GM13976 (cell line): ENCODE data around the gene ASH1L.
"Not testable (repeated sequence)": the region's sequence is repeated elsewhere in the genome, so short reads cannot be mapped to it uniquely, and the experiment has no call there.

Experiments used
- DNase-seq: peaks from one replicate; pipeline ENCODE4 v3.0.0; 2012; ENCODE audit warnings: low spot score
- in situ Hi-C: fragments of 300-500 bp; cut with MboI; formaldehyde crosslinking; loops from one replicate; pipeline ENCODE4 v1.12.0; 2022; ENCODE audit warnings: low sequenced_read_pairs, mixed read lengths, inconsistent platforms; ENCODE audit not compliant: unreplicated experiment
- TF ChIP-seq, protein P1 (sequence below): IDR thresholded peaks from 2 replicates; pipeline ENCODE4 v1.5.1; 2012; ENCODE audit warnings: borderline replicate concordance, mild to moderate bottlenecking; ENCODE audit not compliant: insufficient read depth; ENCODE audit errors: extremely low read depth, missing control alignments, control extremely low read depth

The ASH1L gene

DNA sequence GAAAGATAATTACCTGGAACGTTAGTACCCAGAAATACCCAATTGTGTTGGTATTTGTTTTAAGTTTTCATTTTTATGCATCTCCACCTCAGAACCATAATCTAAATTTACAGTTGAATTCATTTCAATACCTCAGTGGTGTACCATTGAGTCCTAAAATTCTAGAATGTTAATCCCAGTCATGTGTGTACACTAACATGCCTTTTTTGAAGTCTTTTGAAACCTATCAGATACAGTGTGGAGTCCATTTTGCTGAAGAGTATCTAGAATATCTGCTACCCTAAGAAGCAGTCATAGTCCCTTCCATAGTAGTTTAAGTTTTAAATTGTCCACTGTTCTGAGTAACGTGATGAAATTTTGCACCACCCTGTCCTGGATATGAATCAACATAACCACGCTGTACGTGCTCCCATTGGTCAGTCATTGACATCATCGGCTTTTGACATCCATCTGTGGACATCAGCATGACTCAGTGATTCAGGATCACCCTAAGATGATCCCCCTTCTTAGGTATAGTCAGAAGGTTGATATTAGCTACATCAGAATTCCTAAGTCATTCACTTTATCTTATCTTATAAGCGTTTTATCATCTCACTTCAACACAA, 7.5 kb upstream of the ASH1L start:
- in situ Hi-C loops = no loop called here
- TF ChIP-seq, protein P1, sequence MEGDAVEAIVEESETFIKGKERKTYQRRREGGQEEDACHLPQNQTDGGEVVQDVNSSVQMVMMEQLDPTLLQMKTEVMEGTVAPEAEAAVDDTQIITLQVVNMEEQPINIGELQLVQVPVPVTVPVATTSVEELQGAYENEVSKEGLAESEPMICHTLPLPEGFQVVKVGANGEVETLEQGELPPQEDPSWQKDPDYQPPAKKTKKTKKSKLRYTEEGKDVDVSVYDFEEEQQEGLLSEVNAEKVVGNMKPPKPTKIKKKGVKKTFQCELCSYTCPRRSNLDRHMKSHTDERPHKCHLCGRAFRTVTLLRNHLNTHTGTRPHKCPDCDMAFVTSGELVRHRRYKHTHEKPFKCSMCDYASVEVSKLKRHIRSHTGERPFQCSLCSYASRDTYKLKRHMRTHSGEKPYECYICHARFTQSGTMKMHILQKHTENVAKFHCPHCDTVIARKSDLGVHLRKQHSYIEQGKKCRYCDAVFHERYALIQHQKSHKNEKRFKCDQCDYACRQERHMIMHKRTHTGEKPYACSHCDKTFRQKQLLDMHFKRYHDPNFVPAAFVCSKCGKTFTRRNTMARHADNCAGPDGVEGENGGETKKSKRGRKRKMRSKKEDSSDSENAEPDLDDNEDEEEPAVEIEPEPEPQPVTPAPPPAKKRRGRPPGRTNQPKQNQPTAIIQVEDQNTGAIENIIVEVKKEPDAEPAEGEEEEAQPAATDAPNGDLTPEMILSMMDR = no peak
- no peak for DNase-seq

GRCh38 chr1:155563377-155564022, 897 bp upstream of the ASH1L start:
- DNase-seq, in situ Hi-C loops: not testable (repeated sequence)

GRCh38 chr1:155561779-155562580, 623 bp downstream of the ASH1L start:
- DNase-seq = peak; percentile 62

DNA sequence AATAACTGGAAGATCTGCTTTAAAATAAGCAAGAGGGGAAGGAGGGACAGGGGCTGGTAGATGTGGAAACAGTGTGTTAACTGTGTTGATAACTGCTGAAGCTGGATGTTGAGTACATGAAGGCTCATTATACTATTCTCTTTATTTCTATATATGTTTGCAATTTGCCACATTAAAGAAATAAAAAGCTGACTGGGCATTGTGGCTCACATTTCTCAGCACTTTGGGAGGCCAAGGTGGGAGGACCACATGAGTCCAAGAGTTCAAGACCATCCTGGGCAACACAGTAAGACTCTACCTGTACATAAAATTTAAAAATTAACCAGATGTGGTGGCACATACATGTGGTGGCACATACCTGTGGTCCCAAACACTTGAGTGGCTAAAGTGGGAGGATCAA, 6.7 kb downstream of the ASH1L start:
- TF ChIP-seq, protein P1 = no peak
- in situ Hi-C loops = no loop called here
- DNase-seq = no peak

More at GRCh38 chr1:155561779-155562580, 623 bp downstream of the ASH1L start:
- in situ Hi-C loops = not testable (repeated sequence)

DNA sequence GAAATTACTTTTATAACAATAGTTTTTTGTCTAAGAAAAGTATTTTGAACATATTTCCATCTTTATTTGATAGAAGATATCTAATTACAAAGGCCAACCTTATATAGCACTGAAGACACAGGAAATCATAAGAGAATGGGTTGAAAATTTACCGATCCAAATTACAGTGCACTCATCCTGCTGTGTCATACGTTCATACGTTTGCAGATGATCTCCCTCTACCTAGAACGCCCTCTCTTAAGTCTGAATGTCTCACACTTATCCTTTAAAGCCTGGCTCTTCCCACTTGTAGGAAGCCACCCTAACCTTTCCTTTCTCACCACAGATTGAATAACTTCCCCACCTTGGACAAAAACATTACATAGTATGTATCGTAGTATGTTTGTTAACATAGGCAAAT, 9.3 kb downstream of the ASH1L start:
- TF ChIP-seq, protein P1 = no peak
- in situ Hi-C loops = no loop called here
- DNase-seq = no peak

GRCh38 chr1:155548706-155549105, 13.9 kb downstream of the ASH1L start:
- no peak for DNase-seq
- in situ Hi-C loops = no loop called here
- TF ChIP-seq, protein P1 = no peak

GRCh38 chr1:155540000-155540874, 22.4 kb downstream of the ASH1L start:
- TF ChIP-seq, protein P1 = no peak
- in situ Hi-C loops = no loop called here
- no peak for DNase-seq
